Bronchial epithelial cell (primary cell): ENCODE results near the gene LAMB4. TPM values are rescaled to one million over a fixed set of nuclear protein-coding genes. Genes with fewer than 3 reads are reported as not detected.

Source experiments
- DNase-seq: peaks from one replicate; pipeline ENCODE4 v3.0.0-alpha.2; 2010; ENCODE audit warnings: low read depth
- FAIRE-seq: peaks from 2 replicates; lab custom pipeline; 2011; peaks lifted over from hg19 to GRCh38; lab: Jason Lieb, UNC
- H3K27me3 ChIP-seq: 2 replicates; pipeline ENCODE4 v1.5.1; 2011; ENCODE audit warnings: low read length; ENCODE audit not compliant: control insufficient read depth, insufficient read depth
- H3K36me3 ChIP-seq: 2 replicates; pipeline ENCODE4 v1.5.1; 2011; ENCODE audit warnings: low read length; ENCODE audit not compliant: control insufficient read depth, insufficient read depth
- H3K4me3 ChIP-seq: 2 replicates; pipeline ENCODE4 v1.5.1; 2011; ENCODE audit warnings: mild to moderate bottlenecking, low read depth, low read length, control low read depth
- total RNA-seq: library from RNA; depleted of rRNA; stranded (reverse); fragments of >200 nt; gene quantifications from 2 replicates; pipeline ENCODE4 v1.2.1, GENCODE V29; 2014
- TF ChIP-seq, protein P1 (sequence below): IDR thresholded peaks from 2 replicates; pipeline ENCODE4 v1.5.1; 2011; ENCODE audit warnings: mild to moderate bottlenecking, moderate library complexity, low read length, control low read depth, inconsistent platforms; ENCODE audit not compliant: insufficient read depth, severe bottlenecking

The LAMB4 gene
- total RNA-seq, 1 donor from 2014 or later: under 0.01 TPM

DNA sequence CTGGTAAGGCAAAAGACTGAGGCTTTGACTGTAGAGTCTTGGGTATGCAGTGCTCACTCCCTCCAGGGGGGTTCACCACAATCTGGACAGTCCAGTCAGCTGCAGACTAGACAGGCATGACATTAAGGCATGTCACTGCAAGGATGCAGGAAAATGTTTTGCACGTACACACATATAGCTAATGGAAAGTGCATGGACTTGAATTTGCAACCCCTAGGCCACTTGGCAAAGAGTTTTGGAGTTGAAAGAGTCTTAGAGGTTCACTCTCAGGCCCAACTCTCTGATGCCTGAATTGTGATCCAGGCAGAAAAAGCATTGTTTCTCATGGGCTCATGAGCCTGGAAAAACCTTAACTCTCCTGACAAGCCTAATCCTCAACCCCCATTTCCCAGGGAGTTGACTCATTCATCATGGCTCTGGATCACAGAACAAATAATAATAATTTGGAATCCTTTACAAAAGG lies 51.9 kb downstream of the LAMB4 start:
- TF ChIP-seq, protein P1, sequence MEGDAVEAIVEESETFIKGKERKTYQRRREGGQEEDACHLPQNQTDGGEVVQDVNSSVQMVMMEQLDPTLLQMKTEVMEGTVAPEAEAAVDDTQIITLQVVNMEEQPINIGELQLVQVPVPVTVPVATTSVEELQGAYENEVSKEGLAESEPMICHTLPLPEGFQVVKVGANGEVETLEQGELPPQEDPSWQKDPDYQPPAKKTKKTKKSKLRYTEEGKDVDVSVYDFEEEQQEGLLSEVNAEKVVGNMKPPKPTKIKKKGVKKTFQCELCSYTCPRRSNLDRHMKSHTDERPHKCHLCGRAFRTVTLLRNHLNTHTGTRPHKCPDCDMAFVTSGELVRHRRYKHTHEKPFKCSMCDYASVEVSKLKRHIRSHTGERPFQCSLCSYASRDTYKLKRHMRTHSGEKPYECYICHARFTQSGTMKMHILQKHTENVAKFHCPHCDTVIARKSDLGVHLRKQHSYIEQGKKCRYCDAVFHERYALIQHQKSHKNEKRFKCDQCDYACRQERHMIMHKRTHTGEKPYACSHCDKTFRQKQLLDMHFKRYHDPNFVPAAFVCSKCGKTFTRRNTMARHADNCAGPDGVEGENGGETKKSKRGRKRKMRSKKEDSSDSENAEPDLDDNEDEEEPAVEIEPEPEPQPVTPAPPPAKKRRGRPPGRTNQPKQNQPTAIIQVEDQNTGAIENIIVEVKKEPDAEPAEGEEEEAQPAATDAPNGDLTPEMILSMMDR: no peak
- FAIRE-seq (no peak), DNase-seq (peak; percentile 65)
- Histone ChIP-seq H3K36me3 (no peaks in the 10 kb centered on the region), H3K4me3 (no peak overlapping the region), H3K27me3 (no peaks in the 10 kb centered on the region)

DNA sequence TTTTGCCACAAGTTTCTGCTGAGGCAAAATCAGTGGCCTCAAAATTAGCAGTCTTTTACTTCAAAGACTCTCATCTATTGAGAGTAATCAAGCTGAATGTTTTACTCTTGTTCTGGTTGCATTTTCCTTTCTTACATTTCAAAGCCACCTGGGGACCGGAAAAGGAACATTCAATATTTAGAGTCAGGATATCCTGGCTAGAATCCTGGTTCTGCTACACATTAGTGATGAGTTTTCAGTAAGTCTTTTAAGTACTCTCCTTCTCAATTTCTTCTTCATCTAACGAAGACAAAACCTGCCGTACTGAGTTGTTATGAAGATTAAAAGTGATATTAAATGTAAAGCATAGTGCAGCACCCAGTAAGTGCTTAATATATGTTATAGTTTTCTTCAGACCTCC lies 52.5 kb downstream of the LAMB4 start:
- TF ChIP-seq, protein P1: no peak
- DNase-seq: no peak
- H3K4me3 ChIP-seq: no peak overlapping the region
- no peaks in the 10 kb centered on the region for H3K27me3 ChIP-seq
- FAIRE-seq: no peak
- H3K36me3 ChIP-seq: no peaks in the 10 kb centered on the region

DNA sequence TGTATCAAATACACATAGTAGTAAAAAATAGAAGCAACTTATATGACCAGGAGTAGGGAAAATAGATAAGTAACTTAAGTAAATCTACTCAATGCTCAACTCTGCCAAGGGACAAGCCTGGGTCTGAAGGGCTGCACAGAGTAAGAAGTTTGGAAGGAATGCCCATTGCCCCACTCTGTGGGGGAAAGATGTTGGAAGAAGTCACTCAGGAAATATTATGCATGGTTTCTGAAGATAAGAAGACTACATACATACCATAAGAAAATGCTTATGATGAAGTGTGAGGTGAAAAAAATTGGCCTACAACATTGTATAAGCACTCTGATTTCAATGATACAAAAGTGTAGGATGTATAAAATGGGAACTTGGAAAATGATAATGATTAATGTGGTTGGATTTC lies 54.0 kb downstream of the LAMB4 start:
- Histone ChIP-seq H3K36me3 (no peaks in the 10 kb centered on the region), H3K27me3 (no peaks in the 10 kb centered on the region), H3K4me3 (no peak overlapping the region)
- no peak for FAIRE-seq
- TF ChIP-seq, protein P1: no peak
- DNase-seq: no peak

DNA sequence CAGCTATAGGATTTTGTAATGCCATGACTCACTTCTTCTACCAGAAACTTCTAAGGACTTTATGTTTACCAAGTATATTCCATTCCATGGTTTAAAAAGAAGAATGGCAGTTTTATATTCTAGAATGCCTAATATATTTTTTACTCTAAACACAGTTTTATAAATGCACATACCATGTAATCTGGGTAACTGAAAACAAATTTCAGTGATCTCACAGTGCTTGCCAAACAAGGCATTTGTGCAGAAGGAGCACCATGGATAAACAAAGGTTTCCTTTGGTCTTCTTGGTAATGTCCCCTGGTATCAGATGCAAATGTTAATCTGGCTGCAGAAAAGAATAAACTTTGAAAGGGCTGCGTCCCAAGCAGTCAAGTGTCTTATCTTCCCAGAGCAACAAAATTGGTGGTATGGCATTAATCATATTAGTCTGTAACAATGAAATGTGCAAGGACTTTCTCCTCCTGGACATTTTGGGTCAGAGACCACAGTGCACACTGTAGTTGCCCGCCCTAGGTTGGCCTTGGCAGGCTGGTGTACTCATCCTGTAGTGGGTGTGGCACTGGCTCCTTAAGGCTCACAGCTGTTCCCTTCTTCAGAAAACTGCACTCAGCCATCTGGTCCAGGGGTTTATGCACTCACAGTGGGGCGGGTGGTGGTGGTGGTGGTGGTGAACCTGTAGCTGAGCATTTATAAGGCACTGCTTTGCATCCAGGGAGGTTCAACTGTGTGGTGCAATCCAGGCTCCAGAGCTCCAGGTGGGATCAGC lies 56.7 kb downstream of the LAMB4 start:
- TF ChIP-seq, protein P1: no peak
- no peak for DNase-seq
- no peaks in the 10 kb centered on the region for H3K27me3 ChIP-seq
- no peak for FAIRE-seq
- H3K36me3 ChIP-seq: no peaks in the 10 kb centered on the region
- H3K4me3 ChIP-seq: no peak overlapping the region

DNA sequence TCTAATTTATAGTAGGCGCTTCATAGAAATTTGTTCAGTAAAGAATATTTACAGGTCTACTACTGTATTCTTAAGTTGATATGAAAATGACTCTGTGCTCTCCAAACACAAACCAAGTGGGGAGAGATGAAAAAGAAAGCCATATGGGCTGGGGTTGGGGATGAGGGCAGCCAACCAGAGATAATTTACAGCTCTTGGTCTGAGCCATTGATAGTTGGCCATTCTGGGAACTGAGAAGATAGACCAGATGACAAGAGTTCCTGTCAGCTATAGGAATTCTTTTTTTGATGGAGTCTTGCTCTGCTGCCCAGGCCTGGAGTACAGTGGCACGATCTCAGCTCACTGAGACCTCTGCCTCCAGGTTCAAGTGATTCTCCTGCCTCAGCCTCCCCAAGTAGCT lies 57.4 kb downstream of the LAMB4 start:
- Histone ChIP-seq H3K4me3 (no peak overlapping the region), H3K36me3 (no peaks in the 10 kb centered on the region), H3K27me3 (no peaks in the 10 kb centered on the region)
- DNase-seq: no peak
- TF ChIP-seq, protein P1: no peak
- no peak for FAIRE-seq
